IPS DF 4.7 (cell line): ENCODE measurements around the gene RNF181.
"Not testable (repeated sequence)": the region's sequence is repeated elsewhere in the genome, so short reads cannot be mapped to it uniquely, and the experiment has no call there.

Experiments
- DNase-seq: peaks from one replicate; pipeline ENCODE4 v3.0.0-alpha.2; 2013; ENCODE audit warnings: low spot score; ENCODE audit errors: extremely low read depth

Gene RNF181

GRCh38 chr2:85595301-85596025 is at the start of gene RNF181:
RNF181 (plus strand) TSS chr2:85595745; CDS start chr2:85595764, 19 bp downstream.
- peak; percentile 97 for DNase-seq

GRCh38 chr2:85545780-85546240 is 49.7 kb upstream of the RNF181 start:
- no peak for DNase-seq

- no peak for DNase-seq
Observed at GRCh38 chr2:85547089-85547858, 48.3 kb upstream of the RNF181 start.

- no peak for DNase-seq
Observed at GRCh38 chr2:85547859-85548607, 47.5 kb upstream of the RNF181 start.

- DNase-seq: no peak
Observed at GRCh38 chr2:85548608-85548900, 47.0 kb upstream of the RNF181 start.

- DNase-seq: no peak
Observed at GRCh38 chr2:85549095-85549494, 46.5 kb upstream of the RNF181 start.

- no peak for DNase-seq
Observed at GRCh38 chr2:85549826-85550225, 45.7 kb upstream of the RNF181 start.

GRCh38 chr2:85550486-85550885 is 45.1 kb upstream of the RNF181 start:
- DNase-seq: no peak

GRCh38 chr2:85551698-85552678 is 43.6 kb upstream of the RNF181 start:
- no peak for DNase-seq

GRCh38 chr2:85553184-85553583 is 42.4 kb upstream of the RNF181 start:
- no peak for DNase-seq

GRCh38 chr2:85554980-85555612 is 40.4 kb upstream of the RNF181 start:
- DNase-seq: no peak

GRCh38 chr2:85557130-85557529 is 38.4 kb upstream of the RNF181 start:
- no peak for DNase-seq

- no peak for DNase-seq
Observed at GRCh38 chr2:85558160-85558559, 37.4 kb upstream of the RNF181 start.

- not testable (repeated sequence) for DNase-seq
Observed at GRCh38 chr2:85560403-85560726, 35.2 kb upstream of the RNF181 start.

GRCh38 chr2:85560812-85561279 is 34.7 kb upstream of the RNF181 start:
- no peak for DNase-seq

GRCh38 chr2:85561280-85562212 is 34.0 kb upstream of the RNF181 start, which contains the start of gene GGCX:
GGCX (minus strand) TSS chr2:85561493; CDS start chr2:85561428, 65 bp downstream.
- no peak for DNase-seq

GRCh38 chr2:85564144-85564563 is 31.4 kb upstream of the RNF181 start:
- DNase-seq: no peak

GRCh38 chr2:85566265-85566664 is 29.3 kb upstream of the RNF181 start:
- no peak for DNase-seq

- no peak for DNase-seq
Observed at GRCh38 chr2:85575739-85576138, 19.8 kb upstream of the RNF181 start.
